Spinal cord (tissue), 10 donors: ENCODE data around the gene LRP1. TPM values are rescaled to one million over a fixed set of nuclear protein-coding genes. Genes with fewer than 3 reads are reported as not detected.

Source experiments
- DNase-seq, 6 donors: peaks; one replicate each; pipeline versions ENCODE4 v3.0.0 to v3.0.0-alpha.2; 2013 to 2015; ENCODE audit warnings: low spot score in 6 of 6, low read depth in 4 of 6
- H3K27ac ChIP-seq: one replicate; pipeline ENCODE4 v1.5.1; 2013; ENCODE audit warnings: low read depth, low read length, control low read depth
- H3K27me3 ChIP-seq: one replicate; pipeline ENCODE4 v1.6.1; 2013; ENCODE audit warnings: low read length; ENCODE audit not compliant: control insufficient read depth, insufficient read depth
- H3K36me3 ChIP-seq: one replicate; pipeline ENCODE4 v1.6.1; 2013; ENCODE audit warnings: low read length; ENCODE audit not compliant: control insufficient read depth, insufficient read depth
- H3K4me1 ChIP-seq: one replicate; pipeline ENCODE4 v1.6.1; 2013; ENCODE audit warnings: low read length; ENCODE audit not compliant: control insufficient read depth, insufficient read depth
- H3K4me3 ChIP-seq: one replicate; pipeline ENCODE4 v1.5.1; 2013; ENCODE audit warnings: low read depth, low read length, control low read depth
- H3K9me3 ChIP-seq: one replicate; pipeline ENCODE4 v1.6.1; 2013; ENCODE audit warnings: low read length; ENCODE audit not compliant: control insufficient read depth, insufficient read depth
- WGBS: methylation state at CpG from one replicate; pipeline ENCODE4 v1.1.5; 2013; ENCODE audit warnings: missing lambda C conversion rate; ENCODE audit not compliant: insufficient coverage; 5-methylcytosine and 5-hydroxymethylcytosine counted together
- polyA plus RNA-seq, 2 donors: library from polyadenylated mRNA; unstranded; fragments of 120-200 nt; gene quantifications; one replicate each; pipeline ENCODE4 v1.2.1, GENCODE V29; 2013; ENCODE audit not compliant: insufficient read length in 2 of 2
- total RNA-seq, 2 donors: library from RNA; depleted of rRNA in 1 of 2; stranded (reverse); fragments of 120-200 nt in 1 of 2; fragments of >200 nt in 1 of 2; gene quantifications; one replicate each; pipeline versions ENCODE4 v1.2.3 to v1.2.4, GENCODE V29; 2013 to 2014
- donor health status: healthy.

The LRP1 gene
- total and polyA plus RNA-seq, 4 donors: 182 to 319 (median 239) TPM

- 95% methylated on average over 4 of the region's 4 CpGs for WGBS
- Histone ChIP-seq H3K4me3 (no peak overlapping the region), H3K27me3 (no peaks in the 10 kb centered on the region), H3K4me1 (peaks cover 14% of the 10 kb centered on the region), H3K9me3 (no peaks in the 10 kb centered on the region), H3K36me3 (peaks cover 98% of the 10 kb centered on the region), H3K27ac (no peak overlapping the region)
- no peak for DNase-seq
Measured at GRCh38 chr12:57170927-57171326, 42.6 kb downstream of the LRP1 start.

GRCh38 chr12:57171668-57172067 is 43.4 kb downstream of the LRP1 start:
- WGBS: 65% methylated on average over 3 of the region's 4 CpGs
- no peaks in the 10 kb centered on the region for H3K9me3 ChIP-seq
- no peaks in the 10 kb centered on the region for H3K27me3 ChIP-seq
- DNase-seq: peak in 1 of 6 donors; percentile 27
- no peak overlapping the region for H3K27ac ChIP-seq
- H3K4me3 ChIP-seq: no peak overlapping the region
- H3K36me3 ChIP-seq: peaks cover 98% of the 10 kb centered on the region
- peaks cover 14% of the 10 kb centered on the region for H3K4me1 ChIP-seq

DNA sequence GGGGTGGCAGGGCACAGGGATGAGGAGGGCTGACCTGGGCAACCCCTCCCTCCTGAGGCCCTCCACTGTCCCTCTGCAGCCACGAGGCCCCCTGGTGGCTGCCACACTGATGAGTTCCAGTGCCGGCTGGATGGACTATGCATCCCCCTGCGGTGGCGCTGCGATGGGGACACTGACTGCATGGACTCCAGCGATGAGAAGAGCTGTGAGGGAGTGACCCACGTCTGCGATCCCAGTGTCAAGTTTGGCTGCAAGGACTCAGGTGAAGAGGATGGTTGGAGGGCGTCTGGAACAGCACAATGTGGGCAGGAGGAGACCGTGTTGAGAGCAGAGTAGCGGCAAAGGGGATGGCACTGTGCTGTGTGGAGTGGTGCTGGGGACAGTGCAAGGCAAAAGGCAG is 44.8 kb downstream of the LRP1 start:
- Histone ChIP-seq H3K4me1 (peaks cover 14% of the 10 kb centered on the region), H3K27me3 (no peaks in the 10 kb centered on the region), H3K27ac (no peak overlapping the region), H3K4me3 (no peak overlapping the region), H3K36me3 (peaks cover 98% of the 10 kb centered on the region), H3K9me3 (no peaks in the 10 kb centered on the region)
- DNase-seq: no peak
- WGBS: 69% methylated on average over 11 of the region's 11 CpGs

DNA sequence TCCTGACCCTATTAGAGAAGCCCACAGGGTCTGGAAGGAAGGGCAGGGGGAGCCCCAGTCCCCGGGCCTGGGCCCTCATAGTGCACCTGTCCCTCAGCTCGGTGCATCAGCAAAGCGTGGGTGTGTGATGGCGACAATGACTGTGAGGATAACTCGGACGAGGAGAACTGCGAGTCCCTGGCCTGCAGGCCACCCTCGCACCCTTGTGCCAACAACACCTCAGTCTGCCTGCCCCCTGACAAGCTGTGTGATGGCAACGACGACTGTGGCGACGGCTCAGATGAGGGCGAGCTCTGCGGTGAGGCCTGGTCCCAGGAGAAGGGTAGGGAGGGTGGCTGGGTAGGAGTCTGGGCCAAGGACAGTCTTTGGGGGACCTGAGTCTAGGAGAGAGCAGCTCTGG is 45.4 kb downstream of the LRP1 start:
- no peak overlapping the region for H3K27ac ChIP-seq
- H3K27me3 ChIP-seq: no peaks in the 10 kb centered on the region
- peaks cover 98% of the 10 kb centered on the region for H3K36me3 ChIP-seq
- H3K9me3 ChIP-seq: no peaks in the 10 kb centered on the region
- H3K4me3 ChIP-seq: no peak overlapping the region
- H3K4me1 ChIP-seq: peaks cover 10% of the 10 kb centered on the region
- no peak for DNase-seq
- WGBS: 98% methylated on average over 13 of the region's 14 CpGs

- Histone ChIP-seq H3K4me3 (no peak overlapping the region), H3K4me1 (peaks cover 10% of the 10 kb centered on the region), H3K27ac (no peak overlapping the region), H3K9me3 (no peaks in the 10 kb centered on the region), H3K27me3 (no peaks in the 10 kb centered on the region), H3K36me3 (peaks cover 98% of the 10 kb centered on the region)
- DNase-seq: peak in 5 of 6 donors; percentile 38 to 77 (median 54)
- 36% methylated on average over 29 of the region's 29 CpGs for WGBS
Measured at GRCh38 chr12:57175428-57176138, 47.3 kb downstream of the LRP1 start.

DNA sequence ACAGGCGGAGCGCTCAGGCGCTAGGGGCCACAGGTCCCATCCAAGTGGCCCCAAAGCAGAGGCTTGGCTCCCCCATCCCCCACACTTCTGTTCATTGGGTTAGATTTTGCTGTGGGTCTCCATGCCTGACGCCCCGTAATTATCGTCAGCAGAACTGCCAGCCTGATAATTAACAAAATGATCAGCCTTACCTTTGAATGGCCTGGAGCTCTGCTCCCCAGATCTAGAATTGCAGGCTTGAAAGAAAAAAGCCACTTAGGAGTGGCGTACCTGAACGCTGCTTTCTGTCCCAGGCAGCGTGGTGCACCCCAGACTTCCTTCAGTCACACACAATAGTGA is 47.8 kb downstream of the LRP1 start:
- Histone ChIP-seq H3K9me3 (no peaks in the 10 kb centered on the region), H3K36me3 (peaks cover 98% of the 10 kb centered on the region), H3K27ac (no peak overlapping the region), H3K4me3 (no peak overlapping the region), H3K4me1 (peaks cover 10% of the 10 kb centered on the region), H3K27me3 (no peaks in the 10 kb centered on the region)
- WGBS: 72% methylated on average over 6 of the region's 9 CpGs
- DNase-seq: no peak

DNA sequence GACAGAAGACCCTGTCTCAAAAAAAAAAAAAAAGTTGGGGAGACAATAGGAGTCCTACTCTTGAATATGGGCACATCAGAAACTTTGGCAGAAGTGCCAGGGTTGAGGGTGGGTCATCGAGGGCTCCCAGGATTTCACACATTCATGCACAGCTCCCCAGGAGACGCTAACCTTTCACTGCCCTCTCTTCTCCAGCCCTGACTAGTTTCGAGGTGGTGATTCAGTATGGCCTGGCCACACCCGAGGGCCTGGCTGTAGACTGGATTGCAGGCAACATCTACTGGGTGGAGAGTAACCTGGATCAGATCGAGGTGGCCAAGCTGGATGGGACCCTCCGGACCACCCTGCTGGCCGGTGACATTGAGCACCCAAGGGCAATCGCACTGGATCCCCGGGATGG is 48.6 kb downstream of the LRP1 start:
- Histone ChIP-seq H3K4me3 (no peak overlapping the region), H3K36me3 (peaks cover 97% of the 10 kb centered on the region), H3K27me3 (no peaks in the 10 kb centered on the region), H3K27ac (no peak overlapping the region), H3K4me1 (peaks cover 10% of the 10 kb centered on the region), H3K9me3 (no peaks in the 10 kb centered on the region)
- DNase-seq: no peak
- WGBS: 95% methylated on average over 9 of the region's 9 CpGs

GRCh38 chr12:57177354-57177753 is 49.1 kb downstream of the LRP1 start:
- no peak overlapping the region for H3K27ac ChIP-seq
- no peak for DNase-seq
- no peak overlapping the region for H3K4me3 ChIP-seq
- no peaks in the 10 kb centered on the region for H3K27me3 ChIP-seq
- peaks cover 99% of the 10 kb centered on the region for H3K36me3 ChIP-seq
- H3K4me1 ChIP-seq: peaks cover 10% of the 10 kb centered on the region
- WGBS: 93% methylated on average over 14 of the region's 16 CpGs
- H3K9me3 ChIP-seq: no peaks in the 10 kb centered on the region

DNA sequence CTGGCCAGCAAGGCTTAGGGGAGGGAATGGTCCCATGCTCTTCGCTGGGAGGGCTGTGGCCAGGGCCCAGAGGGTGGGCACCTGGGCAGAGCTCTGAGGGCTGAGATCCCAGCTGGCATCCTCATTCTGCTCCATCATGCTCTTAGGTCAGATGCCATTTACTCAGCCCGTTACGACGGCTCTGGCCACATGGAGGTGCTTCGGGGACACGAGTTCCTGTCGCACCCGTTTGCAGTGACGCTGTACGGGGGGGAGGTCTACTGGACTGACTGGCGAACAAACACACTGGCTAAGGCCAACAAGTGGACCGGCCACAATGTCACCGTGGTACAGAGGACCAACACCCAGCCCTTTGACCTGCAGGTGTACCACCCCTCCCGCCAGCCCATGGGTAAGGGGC is 49.9 kb downstream of the LRP1 start:
- Histone ChIP-seq H3K4me3 (no peak overlapping the region), H3K27me3 (no peaks in the 10 kb centered on the region), H3K9me3 (no peaks in the 10 kb centered on the region), H3K36me3 (peaks cover 97% of the 10 kb centered on the region), H3K27ac (no peak overlapping the region), H3K4me1 (peaks cover 10% of the 10 kb centered on the region)
- 84% methylated on average over 14 of the region's 14 CpGs for WGBS
- DNase-seq: no peak

- no peaks in the 10 kb centered on the region for H3K27me3 ChIP-seq
- no peak overlapping the region for H3K4me3 ChIP-seq
- H3K36me3 ChIP-seq: peaks cover 97% of the 10 kb centered on the region
- no peaks in the 10 kb centered on the region for H3K9me3 ChIP-seq
- DNase-seq: no peak
- 96% methylated on average over 22 of the region's 27 CpGs for WGBS
- no peak overlapping the region for H3K27ac ChIP-seq
- H3K4me1 ChIP-seq: peaks cover 10% of the 10 kb centered on the region
Measured at GRCh38 chr12:57179331-57180086, 51.2 kb downstream of the LRP1 start.
